NCI-H1930 (cell line): ENCODE measurements around the gene AIMP2.
"Not testable (repeated sequence)": the region's sequence is repeated elsewhere in the genome, so short reads cannot be mapped to it uniquely, and the experiment has no call there.

Experiments
- DNase-seq, 2 experiments: peaks; one replicate each; lab custom pipeline; 2025; lab: John Stamatoyannopoulos, UW

AIMP2 gene

DNA sequence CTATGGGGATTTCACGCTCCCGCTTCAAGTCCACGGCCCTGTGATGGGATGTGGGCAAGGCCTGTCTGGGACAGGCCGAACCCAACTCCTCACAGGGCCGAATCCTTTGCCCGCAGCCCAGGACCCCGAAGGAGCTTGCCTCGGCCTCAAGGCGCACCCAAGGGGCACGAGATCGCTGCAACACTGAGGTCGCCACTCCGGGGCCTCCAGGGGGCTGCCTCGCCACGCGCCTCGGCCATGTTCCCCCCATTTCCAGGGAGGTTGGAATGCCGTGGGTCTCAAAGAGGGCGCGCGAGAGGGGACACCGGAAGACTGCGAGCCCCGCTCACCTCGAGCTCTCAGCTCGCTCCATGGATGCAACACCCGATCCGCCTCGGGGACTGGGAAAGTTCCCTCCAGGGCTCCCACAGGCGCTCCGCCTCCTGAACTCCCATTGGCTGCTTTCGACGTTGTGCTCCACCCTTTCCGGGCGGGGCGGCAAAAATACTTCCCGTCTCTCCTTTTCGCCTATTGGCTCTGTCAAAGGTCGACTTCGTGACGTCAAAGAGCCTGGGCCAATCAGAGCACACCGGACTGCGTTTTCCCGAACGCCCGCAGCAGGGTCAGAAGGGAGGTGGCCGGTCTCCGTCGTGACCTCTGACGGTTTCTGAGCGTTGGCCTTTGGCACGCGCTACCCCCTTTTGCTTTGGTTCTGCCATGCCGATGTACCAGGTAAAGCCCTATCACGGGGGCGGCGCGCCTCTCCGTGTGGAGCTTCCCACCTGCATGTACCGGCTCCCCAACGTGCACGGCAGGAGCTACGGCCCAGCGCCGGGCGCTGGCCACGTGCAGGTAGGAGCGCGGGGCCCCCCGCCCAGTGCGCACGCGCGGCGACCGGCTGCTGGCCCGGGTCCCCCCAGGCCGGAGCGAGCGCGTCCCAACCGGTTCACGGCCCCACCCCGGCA, at the start of gene AIMP2, which contains the start of gene PMS2:
AIMP2 (plus strand) TSS at position 605 of the 944 bp plus-strand sequence; CDS start at position 697, 92 bp downstream.
PMS2 (minus strand) TSS at position 382 of the 944 bp plus-strand sequence; CDS start at position 352, 30 bp downstream.
- peak; percentile 96 to 98 for DNase-seq

DNA sequence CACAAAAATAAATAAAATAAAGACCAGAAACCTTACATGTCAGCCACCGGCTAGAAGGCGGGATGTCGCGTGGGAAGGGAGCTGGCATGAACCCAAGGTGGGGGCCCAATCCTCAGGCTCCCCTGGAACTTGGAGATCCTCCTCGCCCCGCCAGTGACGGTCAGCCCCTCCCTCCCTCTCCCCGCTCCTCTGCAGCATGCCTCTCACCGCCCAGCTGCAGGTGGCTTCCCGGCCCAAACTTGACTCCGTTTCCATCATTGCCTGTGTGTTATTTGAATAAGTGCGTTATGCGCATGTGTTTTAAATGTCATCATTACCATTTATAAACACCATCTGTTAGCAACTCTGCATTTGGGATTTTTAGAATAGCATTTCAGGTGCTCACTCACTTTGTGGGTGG, 45.9 kb upstream of the AIMP2 start:
- not testable (repeated sequence) for DNase-seq

DNA sequence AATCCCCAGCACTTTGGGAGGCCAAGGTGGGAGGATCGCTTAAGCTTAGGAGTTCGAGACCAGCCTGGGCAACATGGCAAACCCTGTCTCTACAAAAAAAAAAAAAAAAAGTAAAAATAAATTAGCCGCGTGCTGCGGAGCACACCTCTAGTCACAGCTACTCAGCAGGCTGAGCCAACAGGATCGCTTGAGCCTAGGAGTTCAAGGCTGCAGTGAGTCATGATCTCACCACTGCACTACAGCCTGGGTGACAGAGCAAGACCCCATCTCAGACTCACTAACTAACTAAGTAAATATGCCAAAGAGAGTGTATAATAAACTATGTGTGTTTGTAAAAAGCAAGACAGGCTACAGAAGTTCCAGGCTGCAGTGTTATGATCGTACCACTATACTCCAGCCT, 45.3 kb upstream of the AIMP2 start:
- DNase-seq: not testable (repeated sequence)

DNA sequence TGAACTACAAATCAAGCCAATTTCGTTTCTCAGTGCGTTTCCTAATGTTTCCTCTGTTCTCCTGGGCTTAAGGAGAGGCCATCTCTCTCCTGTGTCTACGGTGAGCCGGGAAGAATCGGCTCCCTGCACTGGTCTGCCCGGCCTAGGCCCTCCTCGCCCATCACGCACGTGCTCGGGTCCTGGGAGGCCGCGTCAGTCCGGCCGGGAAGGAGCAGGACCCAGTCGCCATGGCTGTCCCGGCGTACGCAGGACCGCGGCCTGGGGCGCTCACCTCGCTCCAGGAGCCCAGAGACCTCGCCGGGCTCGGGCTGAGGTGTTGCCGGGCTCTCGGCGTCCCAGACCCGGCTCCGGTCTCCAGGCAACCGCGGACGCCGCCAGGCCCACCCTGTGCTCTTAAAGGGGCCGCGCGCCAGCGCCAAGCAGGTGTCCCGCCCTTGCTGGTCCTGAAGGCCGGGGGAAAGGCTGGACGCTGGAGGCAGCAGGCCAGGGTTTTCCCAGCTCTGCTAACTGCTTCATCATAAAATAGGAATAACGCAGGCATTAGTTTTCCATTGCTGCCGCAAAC, 38.6 kb upstream of the AIMP2 start, which contains the start of gene RSPH10B:
RSPH10B (minus strand) TSS at position 343 of the 565 bp plus-strand sequence. CDS start 3,573 bp downstream, outside the sequence.
- not testable (repeated sequence) for DNase-seq

DNA sequence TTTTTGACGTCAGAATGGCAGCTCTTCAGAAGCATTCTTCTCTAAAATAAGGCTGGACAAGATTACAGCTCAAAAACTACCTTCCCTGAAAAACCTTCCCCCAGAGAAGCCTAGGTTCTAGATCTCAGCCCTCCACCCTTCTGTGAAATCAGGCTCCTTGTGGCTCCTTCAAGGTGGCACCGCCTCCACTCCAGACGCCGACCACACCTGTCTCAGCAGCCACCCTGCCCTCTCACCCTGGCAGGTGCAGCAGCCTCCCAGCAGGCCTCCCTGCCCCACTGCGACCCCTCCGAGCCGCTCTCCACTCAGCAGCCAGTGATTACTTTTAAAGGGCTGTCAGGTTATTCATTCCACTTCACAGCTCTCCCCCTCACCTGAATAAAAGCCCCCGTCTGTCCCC, 35.5 kb upstream of the AIMP2 start:
- DNase-seq: not testable (repeated sequence)

DNA sequence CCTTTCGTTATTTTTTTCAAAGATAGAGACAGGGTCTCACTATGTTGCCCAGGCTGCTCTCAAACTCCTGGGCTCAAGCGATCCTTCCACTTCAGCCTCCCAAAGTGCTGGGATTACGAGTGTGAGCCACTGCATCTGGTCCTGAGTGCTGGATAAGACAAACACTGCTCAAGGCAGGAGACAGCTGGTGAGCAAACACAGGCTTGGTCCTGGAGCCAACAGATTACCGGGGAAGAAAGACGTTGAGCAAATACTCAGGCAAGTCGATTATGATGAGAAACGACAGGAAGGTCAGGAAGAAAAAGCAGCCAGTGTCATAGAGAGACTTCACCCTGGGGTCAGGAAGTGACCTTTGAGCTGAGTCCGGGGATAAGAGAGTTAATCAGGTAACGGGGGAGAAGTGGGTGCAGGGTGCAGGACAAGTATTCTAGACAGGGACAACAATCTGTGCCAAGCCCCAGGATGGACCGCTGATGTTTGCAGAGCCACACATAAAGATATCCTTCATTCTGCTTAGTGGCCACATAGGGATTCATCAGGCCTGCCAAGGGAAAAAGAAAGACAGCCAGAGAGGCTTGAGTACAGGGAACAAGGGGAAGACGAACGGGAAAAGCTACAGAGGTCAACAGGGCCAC, 29.3 kb upstream of the AIMP2 start:
- not testable (repeated sequence) for DNase-seq

DNA sequence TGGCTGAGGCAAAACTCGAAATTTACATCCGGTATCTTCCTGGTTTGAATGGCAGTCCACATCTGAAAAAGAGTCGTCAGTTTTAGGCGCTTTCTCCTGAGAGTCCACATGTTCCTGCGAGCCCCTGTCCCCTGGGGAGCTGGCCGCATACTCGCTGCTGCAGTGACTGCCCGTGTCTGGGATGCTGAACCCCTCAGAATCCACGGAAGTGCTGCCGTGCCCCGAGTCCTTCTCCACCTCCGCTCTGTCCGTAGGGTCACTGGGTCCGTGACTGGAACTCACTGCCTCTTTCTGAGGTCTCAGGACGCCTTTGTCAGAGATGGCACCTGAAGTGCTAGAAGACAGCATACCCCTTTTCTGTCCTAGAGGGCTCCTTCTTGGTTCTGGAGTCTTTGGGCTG, 22.0 kb upstream of the AIMP2 start:
- not testable (repeated sequence) for DNase-seq

DNA sequence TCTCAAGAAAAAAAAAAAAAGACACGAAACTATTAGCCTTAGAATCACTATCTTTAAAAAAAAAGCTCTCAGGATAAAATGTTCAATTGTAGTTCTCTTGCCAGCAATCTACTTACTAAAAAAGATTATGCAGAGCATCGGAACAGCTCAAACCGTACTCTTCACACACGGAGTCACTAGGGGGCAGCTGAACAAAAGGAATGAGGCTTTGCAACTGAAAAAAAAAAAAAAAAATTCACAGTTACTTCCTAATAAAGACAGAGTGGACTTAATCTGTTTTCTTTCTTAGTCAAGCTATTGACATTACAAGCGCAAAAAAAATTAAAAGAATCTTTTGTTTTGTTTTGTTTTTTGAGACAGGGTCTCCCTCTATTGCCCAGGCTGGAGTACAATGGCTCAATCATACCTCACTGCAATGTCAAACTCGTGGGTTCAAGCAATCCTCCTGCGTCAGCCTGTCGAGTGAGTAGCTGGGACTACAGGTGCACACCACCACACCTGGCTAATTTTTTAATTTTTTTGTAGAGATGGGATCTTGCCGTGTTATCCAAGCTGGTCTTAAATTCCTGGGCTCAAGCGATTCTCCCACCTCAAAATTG, 11.8 kb upstream of the AIMP2 start:
- DNase-seq: peak in 1 of 2 experiments; percentile 25

DNA sequence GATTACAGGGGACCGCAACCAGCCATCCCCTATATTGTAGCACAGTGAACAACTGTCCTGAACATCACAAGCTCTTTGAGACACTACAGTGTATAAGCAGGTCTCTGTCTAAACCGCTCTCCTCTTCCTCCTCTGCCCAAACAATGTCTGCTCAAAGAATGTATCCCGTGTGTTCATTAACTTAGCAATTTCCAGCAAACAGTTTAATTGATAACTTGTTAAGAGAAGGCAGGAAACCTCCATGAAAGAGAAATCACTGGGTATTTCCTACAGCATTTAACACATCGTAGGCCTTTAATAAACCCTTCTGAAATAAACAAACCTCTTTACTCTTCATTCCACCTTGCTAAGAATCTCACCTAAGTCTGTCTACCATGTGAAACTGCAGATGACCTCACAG, 1.7 kb upstream of the AIMP2 start:
- DNase-seq: no peak

DNA sequence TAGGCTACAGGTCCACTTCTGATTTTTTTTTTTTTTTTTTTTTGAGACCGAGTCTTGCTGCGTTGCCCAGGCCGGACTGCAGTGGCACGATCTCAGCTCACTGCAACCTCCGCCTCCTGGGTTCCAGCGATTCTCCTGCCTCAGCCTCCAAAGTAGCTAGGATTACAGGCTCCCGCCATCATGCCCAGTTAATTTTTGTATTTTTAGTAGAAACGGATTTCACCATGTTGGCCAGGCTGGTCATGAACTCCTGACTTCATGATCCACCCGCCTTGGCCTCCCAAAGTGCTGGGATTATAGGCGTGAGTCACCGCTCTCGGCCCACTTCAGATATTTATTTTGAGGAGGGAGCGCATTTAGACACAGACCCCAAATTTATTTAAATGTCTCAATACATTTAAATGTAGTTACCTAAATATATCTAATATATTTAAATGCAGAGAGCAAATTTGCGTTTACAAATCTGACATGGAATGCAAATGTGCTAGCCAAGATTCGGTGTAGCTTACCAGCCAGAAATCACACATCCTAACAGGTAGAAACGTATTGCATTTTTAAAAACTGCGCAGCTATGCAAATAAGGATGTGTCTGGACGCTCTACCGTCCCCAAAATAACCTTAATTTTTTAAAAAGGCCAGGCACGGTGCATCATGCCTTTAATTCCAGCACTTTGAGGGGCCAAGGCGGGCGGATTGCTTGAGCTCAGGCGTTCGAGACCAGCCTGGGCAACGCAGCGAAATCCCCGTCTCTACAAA, 1.1 kb upstream of the AIMP2 start:
- DNase-seq: not testable (repeated sequence)

DNA sequence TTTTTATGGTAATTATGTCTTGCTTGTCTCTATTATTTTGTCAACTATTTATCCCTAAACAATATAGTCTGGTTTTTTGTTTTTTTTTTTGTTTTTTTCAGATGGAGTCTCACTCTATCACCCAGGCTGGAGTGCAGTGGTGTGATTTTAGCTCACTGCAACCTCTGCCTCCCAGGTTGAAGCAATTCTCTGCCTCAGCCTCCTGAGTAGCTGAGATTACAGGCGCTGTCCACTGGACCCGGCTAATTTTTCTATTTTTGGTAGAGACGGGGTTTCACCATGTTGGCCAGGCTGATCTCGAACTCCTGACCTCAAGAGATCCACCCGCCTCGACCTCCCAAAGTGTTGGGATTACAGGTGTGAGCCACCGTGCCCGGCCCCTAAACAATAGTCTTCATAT, 1.3 kb downstream of the AIMP2 start:
- not testable (repeated sequence) for DNase-seq

DNA sequence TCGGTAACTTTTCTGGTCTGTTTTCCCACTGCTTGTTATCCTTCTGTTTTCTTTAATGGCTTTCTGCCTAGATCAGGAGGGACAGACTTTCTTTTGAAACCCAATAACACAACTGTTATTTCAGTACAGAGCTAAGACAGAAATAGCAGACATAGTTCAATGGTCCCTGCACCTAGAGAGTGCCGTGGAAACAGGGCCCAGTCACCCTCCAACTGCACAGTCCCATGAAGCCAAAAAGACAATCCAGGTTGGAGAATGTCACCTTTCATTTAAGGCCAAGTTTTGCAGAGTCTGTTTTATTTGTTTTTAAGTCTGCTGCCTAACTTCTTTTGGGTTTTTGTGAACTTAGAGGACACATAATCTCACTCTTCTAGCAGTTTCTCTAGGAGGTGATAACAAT, 2.5 kb downstream of the AIMP2 start:
- DNase-seq: no peak

DNA sequence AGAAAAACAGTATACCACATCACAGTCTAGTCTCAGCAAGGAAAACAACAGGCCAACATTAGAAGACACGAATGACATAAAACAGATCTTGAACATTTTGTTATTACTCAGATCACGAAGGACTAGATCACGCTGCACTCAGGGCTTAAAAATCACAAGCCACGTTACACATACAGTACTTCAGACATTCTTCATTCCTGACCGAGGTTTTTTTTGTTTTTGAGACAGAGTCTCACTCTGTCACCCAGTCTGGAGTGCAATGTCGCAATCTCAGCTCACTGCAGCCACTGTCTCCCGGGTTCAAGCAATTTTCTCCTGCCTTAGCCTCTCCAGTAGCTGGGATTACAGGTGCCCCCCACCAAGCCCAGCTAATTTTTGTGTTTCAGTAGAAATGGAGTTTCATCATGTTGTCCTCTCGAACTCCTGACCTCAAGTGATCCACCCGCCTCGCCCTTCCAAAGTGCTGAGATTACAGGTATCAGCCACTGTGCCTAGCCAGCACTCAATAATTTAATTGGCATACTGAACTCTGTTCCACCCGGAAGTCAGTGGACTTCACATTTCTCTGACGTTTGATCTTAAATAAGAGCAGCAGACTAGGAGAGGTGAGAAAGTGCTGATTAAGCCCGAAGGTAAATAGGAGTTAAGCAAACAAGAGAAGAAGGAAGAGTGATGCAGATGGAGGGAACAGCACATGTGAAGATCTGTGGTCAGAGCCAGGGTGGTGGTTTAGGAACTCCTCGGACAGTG, 3.5 kb downstream of the AIMP2 start:
- DNase-seq: no peak

DNA sequence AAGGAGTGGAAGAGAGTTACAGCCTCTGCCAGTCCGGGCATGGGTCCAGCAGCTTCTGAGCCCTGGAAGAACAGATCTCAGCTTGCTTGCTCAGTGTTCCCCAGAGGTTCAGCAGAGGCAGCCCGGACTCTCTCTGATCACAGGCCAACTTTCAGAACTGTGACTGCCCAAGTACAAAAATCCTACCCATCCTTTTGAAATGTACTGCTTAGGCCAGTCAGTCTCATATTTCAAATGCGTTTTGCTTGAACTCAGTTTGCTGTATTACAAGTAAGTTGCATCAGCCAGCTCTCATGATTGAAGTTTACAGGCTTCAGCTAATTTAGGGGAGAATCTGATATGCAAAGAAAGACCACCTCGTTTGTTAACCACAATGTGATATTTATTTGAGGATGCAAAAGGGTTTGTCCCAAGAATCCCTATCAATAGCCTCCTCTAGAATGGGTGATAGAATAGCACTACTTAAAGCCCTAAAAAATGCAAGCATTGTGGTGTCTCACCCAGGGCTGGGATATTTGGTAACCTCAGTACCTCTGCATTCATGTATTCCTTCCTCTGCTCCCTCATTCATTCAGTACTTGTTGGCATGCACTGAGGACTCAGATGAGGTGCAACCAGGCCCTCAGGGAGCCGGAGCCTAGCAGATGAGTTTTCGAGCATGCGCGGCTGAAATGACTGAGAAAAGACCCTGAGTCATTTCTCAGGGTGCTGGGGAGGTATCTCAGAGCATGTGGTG, 7.0 kb downstream of the AIMP2 start:
- DNase-seq: peak in 1 of 2 experiments; percentile 75

DNA sequence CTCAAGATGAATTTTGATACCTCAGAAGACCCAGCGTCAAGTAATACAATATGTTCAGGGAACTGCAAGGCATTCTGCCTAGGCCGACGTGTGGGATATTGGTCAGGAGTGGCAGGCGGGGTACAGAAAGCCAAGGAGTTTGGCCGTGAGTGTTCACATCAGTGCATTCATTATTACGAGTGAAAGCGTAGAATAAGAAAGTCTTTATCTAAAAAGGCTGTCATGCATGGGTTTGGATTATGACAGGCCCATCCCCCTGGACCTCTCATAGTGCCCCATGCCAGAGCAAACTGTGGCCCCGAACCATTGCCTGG, 7.5 kb downstream of the AIMP2 start:
- DNase-seq: no peak

DNA sequence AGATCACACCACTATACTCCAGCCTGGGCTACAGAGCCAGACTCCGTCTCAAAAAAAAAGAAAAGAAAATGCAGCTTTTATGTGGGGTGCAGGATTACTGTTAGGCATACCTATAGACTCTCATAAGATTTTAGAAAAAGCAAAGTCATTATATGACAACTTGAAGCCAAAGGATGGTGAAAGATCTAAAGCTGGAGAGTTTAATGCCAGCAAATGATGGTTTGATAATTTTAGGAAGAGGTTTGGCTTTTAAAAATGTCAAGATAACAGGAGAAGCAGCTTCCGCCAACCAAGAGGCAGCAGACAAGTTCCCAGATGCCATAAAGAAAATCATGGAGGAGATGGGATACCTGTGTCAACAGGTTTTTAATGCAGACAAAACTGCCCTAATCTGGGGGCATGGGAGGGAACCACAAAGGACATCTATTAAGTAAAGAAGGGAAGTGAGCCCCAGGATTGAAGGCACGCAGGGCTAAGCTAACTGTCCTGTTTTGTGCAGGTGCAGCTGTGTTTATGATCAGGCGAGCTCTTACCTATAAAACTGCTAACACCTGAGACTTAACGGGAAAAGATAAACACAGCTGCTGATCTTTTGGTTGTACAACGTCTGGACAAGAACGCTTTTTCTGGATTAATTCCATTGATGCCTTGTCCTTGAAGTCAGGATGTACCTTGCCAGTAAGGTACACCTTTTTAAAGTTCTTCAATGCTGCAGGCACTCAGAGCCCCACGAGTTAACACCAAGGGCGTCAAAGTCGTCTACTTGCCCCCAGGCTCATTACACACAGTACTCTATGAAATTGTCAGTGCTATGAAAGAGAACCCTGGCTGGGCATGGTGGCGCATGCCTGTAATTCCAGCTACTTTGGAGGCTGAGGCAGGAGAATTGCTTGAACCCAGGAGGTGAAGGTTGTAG, 11.6 kb downstream of the AIMP2 start:
- peak in 1 of 2 experiments; percentile 13 for DNase-seq

DNA sequence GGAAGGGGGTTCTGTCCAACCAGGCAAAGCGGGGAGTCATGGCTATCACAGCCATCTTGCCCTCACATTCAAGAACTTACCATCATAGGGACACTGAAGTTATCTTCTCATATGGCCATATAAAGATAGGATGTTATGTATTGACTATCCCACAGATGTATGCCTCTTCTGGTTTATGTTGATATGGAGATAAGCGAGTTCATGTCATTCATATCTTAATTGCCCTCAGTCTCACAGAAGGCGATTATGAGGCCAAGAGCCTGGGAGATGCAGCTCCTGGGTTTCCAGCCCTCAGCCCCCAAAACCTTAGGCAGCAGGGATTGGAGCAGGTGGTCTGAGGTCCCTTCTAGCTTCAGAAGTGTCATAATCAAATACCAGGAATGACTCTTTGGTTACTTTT, 13.6 kb downstream of the AIMP2 start:
- no peak for DNase-seq

DNA sequence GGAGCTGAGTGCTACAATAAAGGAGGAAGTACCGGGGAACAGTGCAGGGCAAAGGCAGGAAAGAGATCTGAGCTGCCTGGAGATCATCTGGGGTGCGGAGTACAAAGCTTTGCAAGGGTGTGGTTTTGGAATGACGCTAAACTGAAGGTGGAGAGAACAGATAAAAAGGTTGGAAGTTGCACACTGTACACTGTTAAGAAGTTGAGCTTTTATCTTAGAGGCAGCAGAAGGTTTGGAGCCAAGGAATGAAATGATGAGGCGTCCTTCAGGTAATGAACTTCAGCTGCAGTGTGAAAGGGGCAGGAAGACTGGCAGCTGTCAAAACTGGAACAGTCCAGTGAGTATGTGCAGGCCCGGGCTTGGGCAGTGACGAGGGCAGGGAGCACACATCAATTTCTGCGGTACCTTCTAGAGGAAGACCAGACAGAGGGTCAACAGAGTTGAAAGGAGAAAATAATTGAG, 14.9 kb downstream of the AIMP2 start:
- DNase-seq: no peak
